Superior temporal gyrus (tissue), 1 donor: Measurements from ENCODE around the gene MYL3.

Source experiments
- DNase-seq: peaks from one replicate; pipeline ENCODE4 v3.0.0-alpha.2; 2016; ENCODE audit errors: extremely low spot score

Gene MYL3

DNA sequence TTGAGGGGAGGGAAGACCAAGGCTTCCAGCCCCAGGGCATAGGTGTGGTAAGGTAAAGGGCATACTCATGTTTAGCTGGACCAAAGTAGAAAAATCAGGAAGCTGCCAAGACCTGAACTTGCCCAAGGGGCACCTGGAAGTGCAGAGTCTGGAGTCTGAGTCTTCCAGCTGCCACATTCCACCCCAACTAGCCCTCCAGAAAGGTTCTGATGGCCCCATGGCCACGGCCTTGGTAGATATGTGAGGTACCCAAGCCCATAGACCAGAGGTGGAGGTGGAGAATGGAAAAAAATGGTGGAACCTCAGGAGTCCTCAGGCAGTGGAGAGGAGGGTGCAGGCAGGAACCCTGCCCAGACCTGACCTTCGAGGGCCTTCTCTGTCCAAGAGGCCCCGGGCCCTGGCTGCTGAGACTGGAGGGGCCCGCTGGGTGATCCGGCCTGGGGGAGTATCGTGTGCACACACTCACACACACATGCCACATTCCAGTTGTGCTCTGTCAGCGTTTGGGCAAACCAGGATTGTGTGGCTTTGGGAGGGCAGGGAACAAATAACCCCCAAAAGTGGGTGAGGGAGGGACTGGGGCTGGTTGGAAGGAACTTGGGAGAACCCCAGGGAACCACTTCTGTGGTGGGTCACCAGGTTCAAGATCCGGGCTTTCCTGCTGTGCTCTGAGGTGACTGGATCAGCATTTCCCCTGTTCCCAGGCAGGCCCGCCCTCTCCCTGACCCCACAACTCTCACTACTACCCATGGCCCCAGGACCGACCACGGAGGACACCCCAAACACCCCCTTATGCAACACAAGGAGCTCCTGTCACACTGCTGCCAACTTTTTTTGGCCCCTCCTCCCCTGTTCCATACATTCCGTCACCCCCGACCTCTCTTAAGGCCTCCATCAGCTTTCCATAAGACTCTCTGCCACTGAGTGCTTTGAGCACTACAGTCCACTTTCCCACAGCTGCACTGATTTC lies 11.6 kb downstream of the MYL3 start:
- no peak for DNase-seq

DNA sequence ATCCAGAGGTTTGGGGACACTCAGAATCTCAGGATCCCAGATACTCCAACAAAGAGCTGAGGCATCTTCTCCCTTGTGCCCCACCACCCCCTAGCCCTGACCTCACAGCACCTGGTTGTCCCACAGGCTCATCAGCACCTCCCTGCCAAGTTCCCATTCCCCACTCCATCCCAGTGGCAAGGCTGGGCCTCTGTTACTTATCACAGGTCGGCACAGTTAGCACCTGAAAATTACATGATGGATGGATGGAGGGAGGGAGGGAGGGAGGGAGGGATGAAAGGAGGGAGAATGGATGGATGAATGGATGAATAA lies 12.8 kb downstream of the MYL3 start:
- no peak for DNase-seq

DNA sequence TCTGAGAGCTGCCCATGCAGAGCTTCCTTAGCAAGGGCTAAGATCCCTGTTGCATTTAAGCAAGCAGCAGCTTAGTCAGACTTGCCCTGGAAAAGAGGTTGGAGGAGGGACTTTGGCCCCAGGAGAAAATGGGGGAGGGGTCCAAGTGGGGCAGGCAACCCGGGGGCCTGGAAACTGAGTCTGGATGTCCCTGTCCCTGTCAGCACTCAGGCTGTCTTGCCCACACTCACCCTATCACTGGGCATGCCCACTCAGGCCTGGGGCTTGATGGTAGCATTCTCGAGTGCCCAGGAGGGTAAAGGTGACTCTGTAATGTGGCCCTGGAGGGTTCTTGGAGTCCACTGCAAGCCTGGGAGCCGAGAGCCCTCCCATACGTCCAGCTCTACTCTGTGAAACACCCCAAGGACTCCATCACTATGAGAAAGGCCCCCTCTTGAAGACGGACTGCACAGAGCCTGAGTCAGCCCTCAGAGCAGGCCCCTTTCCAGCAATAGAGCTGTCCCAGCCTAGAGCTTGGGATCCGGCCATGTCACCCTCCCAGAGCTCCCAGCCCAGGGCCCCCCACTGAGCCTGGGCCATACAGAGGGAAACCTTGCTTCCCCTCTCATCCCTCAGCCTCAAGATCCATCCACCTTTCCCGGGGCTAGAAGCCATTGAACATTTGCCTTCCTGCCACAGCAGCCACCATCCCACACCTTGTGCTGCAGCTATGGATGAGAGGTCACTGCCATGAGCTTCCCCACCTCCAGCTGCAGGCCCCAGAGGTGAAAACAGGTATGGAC lies 13.4 kb downstream of the MYL3 start:
- DNase-seq = no peak

DNA sequence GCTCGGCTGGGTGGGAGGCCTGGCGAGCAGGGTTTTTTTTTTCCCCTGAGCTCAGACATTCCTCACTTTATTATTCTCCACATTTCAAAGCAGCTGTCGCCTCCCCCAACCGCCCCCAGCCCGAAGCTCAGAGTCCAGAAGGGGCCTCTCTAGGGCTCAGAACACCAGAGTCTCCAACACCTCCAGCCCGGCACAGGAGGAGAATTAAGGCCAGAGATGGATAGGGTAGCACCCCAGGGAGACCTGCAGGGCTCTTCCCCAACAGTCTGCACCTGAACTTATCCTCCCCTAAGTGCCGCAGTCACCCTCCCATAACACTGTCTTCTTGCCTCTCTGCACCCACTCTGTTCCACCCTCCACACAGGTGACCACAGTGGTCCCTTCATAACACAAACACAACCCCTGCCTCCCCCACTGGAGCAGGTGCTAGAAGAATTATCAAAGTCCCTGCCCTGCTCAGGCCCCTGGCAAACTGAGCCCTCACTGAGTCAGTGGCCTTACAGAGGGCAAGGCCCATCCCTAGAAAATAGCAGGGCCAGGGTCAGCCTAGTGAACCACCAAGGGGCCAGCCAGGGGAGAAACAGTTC lies 14.1 kb downstream of the MYL3 start:
- DNase-seq = no peak

DNA sequence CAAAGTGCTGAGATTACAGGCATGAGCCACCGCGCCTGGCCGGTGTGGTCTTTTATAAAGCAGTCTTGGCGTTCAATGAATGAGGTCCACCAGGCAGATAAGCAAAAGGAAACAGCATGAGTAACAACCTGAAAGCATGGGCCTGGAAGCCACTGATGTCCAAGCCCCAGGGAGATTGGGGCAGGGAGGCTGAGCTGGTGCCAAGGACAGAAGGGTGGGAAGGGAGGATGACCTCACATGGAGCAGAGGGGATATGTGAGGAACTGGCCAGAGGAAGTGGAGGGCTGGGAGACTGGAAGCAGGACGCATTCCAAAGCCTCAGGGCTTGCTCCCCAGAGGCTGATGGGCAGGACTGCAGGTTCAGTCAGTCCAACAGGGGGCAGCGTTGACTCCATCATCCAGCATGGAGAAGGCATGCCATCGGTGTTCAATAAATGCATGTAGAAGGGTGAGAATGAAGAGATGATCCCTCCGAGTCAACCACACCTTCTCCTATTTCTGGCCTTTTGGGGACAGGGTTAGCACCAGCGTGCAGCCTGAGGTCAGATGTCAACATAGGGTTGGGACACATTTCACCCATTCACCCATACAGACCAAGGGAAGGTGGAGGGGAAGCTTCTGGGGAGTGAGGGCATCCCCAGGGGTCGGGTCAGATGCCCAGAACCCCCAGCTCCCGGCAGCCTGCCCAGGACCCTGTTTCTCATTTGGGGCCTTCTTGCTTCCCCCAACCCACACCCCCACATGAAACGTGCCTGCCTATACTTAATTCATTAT lies 14.8 kb downstream of the MYL3 start:
- no peak for DNase-seq

DNA sequence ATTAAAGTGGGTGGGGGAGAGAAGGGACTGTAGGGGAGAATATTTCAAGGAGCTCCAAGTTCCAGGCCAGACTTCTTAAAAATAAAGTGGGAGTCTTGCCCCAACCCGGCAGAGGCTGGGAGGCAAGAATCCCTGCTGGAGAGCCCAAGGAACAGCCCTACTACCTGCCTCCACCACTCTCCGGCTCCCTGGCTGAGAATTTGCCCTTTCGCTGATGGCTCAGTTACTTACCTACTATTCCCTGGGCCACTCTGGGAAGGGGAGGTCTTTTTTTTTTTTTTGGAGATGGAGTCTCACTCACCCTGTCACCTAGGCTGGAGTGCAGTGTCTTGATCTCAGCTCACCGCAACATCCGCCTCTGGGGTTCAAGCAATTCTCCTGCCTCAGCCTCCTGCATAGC lies 15.5 kb downstream of the MYL3 start:
- DNase-seq = no peak

DNA sequence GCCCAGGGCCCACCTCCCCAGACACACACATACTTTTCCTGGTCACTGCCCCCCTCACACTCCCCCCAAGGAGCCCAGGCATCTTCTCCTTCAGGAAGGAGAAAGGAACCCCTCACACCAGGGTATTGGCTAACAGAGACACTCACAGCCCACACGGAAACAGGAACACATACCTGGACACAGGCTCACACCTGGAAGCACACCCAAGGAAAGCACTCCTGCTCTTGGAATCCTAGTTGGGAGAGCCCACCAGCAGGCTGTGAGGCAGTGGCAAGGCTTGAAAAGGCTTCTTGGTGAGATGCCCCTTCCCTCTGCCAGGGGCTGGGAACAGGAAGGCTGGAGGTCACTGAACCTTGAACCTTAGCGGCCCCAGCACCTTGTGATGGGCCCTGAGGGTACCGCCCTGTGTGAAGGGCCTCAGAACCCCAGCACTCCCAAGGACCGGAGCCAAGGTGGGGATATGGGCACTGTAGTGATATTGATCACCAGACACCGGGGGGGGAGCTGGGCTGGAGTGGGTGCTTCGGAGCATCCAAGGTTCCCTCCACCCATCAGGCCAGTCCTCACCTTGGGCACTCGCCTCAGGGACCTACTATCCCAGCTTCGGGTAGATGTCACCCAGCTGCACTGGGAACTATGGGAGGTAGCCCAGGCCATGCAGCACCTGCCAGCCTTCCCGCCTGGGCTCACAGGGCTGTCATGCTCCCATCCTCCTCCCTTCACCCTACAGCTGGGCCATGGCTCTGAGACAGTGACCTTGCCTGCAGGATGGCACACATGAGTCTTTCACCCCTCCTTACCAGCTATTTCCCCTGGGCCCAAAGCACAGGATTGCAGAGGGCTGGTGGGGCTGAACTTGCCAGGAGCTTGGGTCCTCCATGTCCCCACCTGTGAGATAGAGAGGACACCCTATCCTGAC lies 16.4 kb downstream of the MYL3 start:
- no peak for DNase-seq

DNA sequence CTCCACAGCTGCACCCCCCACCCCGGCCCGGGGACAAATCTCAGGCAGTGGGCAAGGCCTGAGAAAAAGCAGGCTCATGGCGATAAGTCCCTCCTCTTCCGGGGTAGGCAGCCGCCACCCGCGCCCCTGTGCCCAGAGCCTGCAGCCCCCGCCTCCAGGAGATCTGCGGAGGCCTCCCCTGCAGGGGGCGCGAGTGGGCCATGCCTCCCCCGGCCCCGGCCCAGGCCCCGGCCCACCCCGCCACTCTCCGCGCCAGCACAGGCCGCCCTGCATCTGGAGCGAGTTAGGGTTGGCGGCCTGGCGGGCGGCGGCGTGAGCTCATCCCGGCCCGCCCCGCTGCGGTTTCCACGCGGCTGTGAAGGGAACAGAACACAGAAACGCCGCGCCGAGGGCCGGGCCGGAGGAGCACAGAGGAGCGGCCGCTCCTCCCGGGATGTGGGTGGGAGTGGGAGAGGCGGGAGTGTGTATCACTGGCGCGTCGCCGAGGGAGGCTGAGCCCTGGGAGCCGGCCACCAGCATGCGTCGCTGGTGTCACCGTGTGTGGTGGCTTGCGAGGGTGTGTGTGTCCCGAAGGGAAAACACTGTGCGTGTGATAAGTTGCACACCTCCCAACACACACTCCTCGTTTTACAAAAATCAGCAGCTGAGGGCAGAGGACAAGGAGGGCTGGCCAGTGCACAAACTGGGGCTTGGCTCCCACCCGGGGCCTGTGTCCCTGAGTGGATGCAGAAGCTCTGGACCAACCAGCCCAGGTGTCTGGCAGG lies 17.2 kb downstream of the MYL3 start:
- DNase-seq = peak; percentile 61

DNA sequence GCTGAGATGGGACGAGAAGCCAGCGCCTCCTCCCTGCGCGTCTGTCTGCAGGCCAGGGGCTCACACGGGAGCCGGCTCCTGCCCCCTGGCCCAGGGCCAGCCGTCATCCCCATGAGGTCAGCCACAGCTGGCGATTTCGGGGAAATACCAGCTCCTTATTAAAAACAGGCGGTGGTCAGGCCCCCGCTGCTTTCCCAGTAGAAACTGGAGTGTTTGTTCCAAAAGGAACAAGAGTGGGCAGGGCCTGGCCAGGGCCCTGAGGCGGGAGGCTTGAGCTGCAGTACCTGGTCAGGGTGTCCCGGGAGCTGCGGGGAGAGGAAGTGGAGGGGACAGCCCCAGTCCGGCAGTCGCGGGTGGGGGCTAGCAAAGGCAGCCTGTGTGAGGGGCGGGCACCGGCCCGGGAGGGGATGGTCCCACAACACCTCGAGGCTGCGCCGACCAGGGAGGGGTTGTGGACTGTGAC lies 17.8 kb downstream of the MYL3 start:
- DNase-seq = peak; percentile 54

DNA sequence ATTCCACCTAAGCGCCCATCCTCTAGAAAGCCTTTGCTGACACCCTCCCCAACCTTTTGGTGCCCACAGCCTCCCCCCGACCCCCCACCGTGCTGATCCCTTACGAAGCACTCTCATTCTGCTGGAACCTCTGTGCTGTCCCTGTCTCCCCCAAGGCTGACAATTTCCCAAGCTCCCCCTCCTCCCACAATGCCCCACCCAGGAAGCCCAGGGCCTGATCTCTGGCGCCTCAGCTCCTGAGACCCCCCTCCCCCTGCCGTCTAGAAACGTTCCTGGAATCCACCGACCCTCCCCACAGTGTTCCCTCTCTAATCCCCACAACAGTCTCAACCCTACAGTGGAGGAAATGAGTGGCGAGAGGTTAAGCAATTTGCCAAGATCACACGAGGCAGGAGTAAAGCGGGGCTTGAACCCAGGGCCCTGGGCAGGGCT lies 18.3 kb downstream of the MYL3 start:
- no peak for DNase-seq

DNA sequence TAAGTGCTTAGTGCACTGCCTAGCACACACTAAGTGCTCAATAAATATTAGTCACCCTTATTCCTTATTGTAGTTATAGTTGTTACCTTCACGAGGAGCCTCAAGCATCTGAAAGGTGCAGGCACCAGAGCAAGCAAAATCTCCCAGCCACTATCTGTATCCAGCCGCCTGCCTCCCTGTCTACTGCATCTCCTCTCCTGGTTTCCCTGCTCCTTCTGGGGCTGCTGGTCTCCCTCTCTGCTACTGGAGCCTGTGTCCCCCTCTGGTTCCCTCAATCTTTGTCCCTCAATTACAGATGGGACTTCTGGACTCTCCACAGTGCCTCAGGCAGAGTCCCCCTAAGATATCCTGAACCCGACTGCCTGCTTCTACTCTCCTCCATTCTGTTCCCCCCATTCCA lies 18.8 kb downstream of the MYL3 start:
- DNase-seq = no peak

DNA sequence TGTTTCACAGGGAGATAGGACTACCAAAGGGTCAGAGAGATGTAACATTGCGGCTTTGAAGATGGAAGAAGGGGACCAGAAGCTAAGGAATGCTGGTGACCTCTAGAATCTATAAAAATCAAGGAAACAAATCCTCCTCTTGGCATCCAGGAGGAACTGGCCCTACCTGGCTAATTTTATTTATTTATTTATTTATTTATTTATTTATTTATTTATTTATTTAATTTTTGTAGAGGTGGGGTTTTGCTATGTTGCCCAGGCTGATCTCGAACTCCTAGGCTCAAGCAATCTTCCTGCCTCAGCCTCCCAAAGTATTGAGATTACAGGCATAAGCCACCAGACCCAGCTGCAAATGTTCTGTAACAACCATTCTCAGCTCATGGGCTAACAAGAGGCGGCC lies 19.7 kb downstream of the MYL3 start:
- no peak for DNase-seq

DNA sequence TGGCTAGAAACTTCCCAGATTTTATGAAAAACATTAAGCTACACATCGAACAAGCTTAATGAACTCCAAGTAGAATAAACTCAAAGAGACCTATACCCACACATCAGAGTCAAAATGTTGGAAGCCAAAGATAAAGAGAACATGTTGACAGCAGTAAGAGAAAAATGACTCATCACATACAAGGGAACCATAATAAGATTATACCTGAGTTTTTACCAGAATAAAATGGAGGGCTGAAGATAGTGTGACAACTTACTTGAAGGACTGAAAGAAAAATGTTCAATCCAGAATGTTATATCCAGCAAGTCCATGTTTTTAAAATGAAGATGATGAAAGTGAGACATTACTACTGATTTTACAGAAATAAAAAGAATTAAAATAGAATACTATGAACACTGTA lies 22.8 kb downstream of the MYL3 start:
- DNase-seq = no peak

DNA sequence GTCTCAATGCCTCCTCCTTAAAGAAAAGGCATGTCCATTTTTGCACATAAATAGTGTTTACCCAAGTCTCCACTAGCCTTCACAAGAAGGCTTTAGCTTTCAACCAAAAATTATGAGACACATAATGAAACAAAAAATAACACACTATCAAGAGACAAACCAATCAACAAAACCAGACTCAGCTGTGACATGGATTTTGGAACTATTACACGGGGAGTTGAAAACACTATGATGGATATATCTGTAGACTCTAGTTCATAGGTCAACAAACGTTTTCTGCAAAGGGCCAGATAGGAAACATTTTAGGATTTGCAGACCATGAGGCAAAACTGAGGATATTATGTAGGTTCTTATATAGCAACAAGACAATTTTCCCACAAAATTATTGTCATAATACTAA lies 24.9 kb downstream of the MYL3 start:
- no peak for DNase-seq

DNA sequence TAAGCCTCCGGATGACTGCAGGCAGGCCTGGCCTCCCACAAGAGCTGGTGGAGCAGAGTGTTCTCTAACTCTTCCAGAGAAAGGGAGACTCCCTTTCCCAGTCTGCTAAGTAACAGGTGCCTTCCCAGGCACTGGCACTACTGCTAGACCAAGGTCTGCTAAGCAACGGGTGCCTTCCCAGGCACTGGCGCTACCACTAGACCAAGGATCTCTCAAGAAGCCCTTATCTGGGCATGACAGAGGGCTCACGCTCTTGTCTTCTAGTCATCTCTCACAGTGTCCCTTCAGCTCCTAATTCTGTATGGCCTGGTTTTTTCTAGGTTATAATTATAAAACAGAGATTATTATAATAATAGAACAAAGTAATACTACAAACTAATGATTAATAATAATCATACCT lies 27.8 kb downstream of the MYL3 start:
- no peak for DNase-seq

DNA sequence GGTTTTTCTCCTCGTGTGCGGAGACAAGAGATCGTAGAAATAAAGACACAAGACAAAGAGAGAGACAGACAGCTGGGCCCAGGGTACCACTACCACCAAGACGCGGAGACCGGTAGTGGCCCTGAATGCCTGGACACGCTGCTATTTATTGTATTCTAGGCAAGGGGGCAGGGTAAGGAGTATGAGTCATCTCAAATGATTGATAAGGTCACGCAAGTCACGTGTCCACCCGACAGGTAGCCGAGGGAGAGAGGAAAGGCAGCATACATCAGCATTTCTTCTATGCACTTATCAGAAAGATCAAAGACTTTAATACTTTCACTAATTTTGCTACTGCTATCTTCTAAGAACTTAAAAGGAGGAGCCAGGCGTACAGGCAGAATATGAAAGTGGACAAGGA lies 28.2 kb downstream of the MYL3 start:
- no peak for DNase-seq

DNA sequence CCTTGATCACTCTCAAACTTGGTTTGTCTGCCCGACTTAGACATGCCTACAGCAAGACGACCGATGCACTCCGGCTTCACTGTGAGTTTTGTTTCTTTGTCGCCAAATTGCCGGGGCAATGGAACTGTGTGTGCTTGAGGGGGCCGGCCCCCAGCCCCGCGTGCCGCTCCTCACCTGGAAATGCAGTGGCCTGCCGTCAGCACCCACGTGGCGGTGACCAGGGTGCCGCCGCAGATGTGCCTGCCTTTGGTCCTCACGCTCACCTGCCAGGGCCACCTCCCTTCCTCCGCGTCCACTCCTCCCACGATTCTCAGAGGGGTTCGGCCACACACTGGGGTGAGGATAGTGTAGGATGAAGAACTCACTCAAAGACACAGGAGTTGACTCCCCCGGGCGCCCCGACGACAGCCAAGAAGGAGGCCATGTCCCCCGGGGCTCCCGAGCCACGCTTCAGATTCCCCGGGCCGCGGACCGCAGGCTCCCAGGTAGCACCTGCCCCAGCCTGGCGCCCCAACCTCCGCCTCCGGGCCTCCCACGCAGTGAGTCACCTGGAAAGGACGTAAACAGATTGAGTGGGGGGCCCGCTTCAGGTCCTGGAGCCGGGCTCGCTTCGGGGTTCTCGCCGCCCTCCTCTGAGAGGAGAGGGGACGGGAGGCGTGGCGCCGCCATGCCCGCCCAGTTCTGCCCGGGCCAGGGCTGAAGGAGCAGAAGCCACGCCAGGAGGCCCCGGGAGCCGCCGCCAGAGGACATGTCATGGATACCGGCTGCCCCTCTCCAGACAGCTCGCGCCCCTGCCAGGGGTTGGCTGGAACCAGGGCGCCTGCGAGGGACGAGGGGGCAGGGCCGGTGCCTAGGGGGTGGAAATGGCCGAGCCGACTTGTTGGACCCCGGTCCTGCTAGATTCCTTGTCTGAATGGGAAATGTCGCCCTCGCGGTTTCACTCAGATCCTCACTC lies 29.6 kb downstream of the MYL3 start:
- DNase-seq = no peak

DNA sequence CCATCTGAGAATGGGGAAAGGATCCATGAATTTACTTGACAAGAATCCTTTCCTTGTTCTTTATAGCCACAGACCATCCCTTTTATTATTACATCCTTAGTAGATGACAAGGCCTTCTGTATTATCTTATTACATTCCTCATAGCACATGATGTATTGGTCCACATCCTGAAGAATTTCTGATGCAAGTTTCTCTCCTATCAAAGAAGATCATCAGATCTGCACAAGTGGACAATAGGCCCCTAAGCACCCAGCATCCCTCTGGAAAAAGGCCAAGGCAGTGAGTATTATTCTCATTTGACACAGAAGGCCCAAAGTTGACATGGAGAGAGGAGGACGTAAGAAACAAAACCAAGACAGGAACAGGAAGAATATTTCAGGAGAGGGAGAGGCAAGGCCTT lies 31.4 kb downstream of the MYL3 start:
- no peak for DNase-seq

DNA sequence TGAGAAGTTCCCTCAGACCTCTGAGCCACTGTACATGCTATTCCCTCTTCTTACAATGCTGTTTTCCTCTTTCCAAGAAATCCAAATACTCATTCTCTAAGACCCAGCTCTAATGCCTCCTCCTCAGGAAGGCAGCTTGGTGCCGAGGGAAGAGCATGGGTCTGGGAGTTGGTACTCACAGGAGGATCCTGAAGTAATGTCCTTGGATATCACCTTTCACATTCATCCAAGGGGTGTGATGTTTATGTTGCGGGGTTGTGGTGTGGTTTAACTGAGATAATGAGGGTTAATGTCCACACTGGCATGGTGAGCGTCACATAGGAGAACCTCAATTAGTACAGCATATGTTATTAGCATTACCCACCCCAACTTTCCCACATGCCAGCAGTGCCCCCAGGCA lies 31.9 kb downstream of the MYL3 start:
- DNase-seq = no peak
